Right renal pelvis (tissue), 4 donors: ENCODE measurements around the gene KRT6C. TPM values are rescaled to one million over a fixed set of nuclear protein-coding genes. Genes with fewer than 3 reads are reported as not detected.
A peak's percentile ranks its signal among the peaks of the same experiment; 100 is the strongest.

Experiments
- DNase-seq, 4 donors: peaks; one replicate each; pipeline ENCODE4 v3.0.0-alpha.2; 2013; ENCODE audit warnings: low read depth in 4 of 4, low spot score in 3 of 4, missing footprints in 1 of 4
- polyA plus RNA-seq, 4 donors: library from polyadenylated mRNA; unstranded; fragments of 120-200 nt; gene quantifications; one replicate each; pipeline ENCODE4 v1.2.1, GENCODE V29; 2013; ENCODE audit not compliant: insufficient read length in 4 of 4

Gene KRT6C
- polyA plus RNA-seq, result not detected

GRCh38 chr12:52473768-52474167 is at the start of gene KRT6C:
TSS of gene KRT6C (minus strand) at chr12:52473805. CDS start at chr12:52473737, 68 bp downstream.
- no peak for DNase-seq

- DNase-seq, result no peak
Measured at GRCh38 chr12:52522346-52523011, 48.9 kb upstream of the KRT6C start.

- no peak for DNase-seq
Measured at GRCh38 chr12:52521568-52522266, 48.1 kb upstream of the KRT6C start.

GRCh38 chr12:52521175-52521567 is 47.6 kb upstream of the KRT6C start:
- DNase-seq, result no peak

GRCh38 chr12:52519826-52520662 is 46.4 kb upstream of the KRT6C start, which contains the start of gene KRT5:
TSS of gene KRT5 (minus strand) at chr12:52520394. CDS start at chr12:52520296, 98 bp downstream.
- no peak for DNase-seq

GRCh38 chr12:52519387-52519703 is 45.7 kb upstream of the KRT6C start:
- DNase-seq, result no peak

- no peak for DNase-seq
Measured at GRCh38 chr12:52518574-52519386, 45.2 kb upstream of the KRT6C start.

- no peak for DNase-seq
Measured at GRCh38 chr12:52517888-52518287, 44.3 kb upstream of the KRT6C start.

GRCh38 chr12:52517005-52517835 is 43.6 kb upstream of the KRT6C start:
- no peak for DNase-seq

- DNase-seq, result no peak
Measured at GRCh38 chr12:52515927-52516831, 42.6 kb upstream of the KRT6C start.

- no peak for DNase-seq
Measured at GRCh38 chr12:52515319-52515646, 41.7 kb upstream of the KRT6C start.

- DNase-seq, result no peak
Measured at GRCh38 chr12:52514471-52515318, 41.1 kb upstream of the KRT6C start.

GRCh38 chr12:52513736-52514135 is 40.1 kb upstream of the KRT6C start:
- no peak for DNase-seq

- no peak for DNase-seq
Measured at GRCh38 chr12:52508211-52508610, 34.6 kb upstream of the KRT6C start.

GRCh38 chr12:52506858-52507715 is 33.5 kb upstream of the KRT6C start:
- DNase-seq, result peak in 1 of 4 donors; percentile 5

GRCh38 chr12:52502877-52503276 is 29.3 kb upstream of the KRT6C start:
- no peak for DNase-seq

- DNase-seq, result no peak
Measured at GRCh38 chr12:52501490-52501889, 27.9 kb upstream of the KRT6C start.
